NCI-H226 (cell line): ENCODE results near the gene ITSN1.

Source experiments
- DNase-seq: peaks from one replicate; pipeline ENCODE4 v3.0.0-alpha.2; 2015

The ITSN1 gene

DNA sequence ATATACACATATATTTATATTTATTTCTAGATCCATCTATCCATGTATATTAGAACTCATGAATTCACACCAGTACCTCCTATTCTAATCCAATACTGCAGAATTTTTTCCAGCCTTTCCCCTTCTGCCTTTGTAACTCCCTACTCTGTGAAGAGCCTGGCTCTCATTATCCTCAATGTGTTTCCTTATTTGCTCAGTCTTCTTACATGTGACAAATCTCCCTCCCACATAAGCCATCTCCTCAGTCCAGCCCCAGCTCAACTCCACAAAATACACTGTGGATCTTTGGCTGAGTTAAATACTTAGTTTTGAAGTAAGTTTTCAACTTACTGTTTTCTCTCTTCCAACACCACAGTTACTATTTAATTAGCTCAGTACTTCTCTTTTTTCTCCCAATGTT, 227.6 kb downstream of the ITSN1 start:
- DNase-seq = no peak

DNA sequence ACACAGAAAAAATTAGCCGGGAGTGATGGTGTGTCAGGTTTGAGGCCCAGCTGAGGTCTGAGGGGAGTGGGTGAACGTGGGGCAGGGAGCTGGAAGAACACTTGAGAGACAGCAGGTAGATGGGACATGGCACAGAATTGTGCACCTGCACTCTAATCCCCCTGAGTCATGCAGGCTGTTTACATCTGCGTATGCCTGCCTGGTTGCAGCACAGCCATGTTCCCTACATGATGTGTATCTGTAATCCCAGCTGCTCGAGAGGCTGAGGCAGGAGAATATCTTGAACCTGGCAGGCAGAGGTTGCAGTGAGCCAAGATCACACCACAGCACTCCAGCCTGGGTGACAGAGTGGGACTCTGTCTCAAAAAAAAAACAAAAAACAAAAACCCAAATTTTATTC, 228.5 kb downstream of the ITSN1 start:
- no peak for DNase-seq

DNA sequence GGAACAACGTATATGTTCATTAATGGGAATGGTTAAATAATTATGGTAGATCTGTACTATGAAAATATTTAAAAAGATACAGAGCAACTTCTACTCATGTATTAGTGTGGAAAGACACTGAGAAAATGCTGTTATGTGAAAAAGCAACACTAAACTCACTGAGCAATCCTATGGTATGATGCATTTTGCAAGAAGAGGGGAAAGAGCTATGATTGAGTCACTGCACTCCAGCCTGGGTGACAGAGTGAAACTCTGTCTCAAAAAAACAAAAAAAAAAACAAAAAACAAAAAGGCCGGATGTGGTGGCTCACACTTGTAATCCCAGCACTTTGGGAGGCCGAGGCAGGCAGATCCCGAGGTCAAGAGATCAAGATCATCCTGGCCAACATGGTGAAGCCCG, 228.9 kb downstream of the ITSN1 start:
- no peak for DNase-seq

- DNase-seq = no peak
These were observed 230.7 kb downstream of the ITSN1 start for GRCh38 chr21:33872881-33873515.

DNA sequence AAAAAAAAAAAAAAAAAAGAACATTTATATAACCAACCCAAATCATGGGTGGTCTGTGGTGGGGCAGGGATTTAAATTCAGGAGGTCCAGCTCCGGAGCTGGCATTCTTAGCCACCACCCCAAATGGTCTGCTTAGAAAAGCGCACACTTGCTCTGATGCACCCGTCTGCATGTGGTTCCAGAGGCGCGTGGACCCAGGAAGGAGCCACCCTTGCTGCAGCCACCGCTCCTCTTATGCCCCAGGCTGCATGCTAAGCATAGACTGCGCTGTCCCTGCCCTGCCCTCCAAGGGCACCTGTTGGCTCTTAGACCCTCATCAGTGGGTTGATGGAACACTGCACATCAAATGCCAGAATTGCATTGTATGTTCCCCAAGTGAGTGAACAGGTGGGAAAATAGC, 231.9 kb downstream of the ITSN1 start:
- DNase-seq = no peak

DNA sequence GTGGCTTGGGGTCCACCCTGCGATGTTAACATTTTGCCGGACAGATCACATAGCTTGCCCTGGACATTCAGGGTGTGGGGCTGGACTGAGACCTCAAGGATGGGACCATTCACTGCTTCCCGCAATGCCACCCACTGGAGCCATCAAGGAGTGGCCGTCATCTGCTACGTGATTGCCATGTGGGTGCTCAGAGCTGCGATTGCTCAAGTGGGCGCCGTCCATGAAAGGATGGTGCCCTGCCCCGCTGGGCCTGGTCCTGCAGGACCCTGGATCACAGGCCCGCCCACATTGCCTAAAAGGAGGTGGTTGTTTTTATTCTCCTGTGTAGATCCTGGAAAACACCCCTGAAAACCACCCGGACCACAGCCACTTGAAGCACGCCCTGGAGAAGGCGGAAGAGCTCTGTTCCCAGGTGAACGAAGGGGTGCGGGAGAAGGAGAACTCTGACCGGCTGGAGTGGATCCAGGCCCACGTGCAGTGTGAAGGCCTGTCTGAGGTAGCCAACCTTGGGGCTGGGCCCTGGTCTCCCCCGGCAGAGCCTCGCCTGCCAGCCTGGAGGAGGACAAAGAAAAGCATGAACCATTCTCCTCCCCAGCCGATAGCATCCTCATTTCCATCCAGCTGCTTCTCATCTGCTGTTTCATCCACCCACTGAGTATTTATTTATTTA, 232.9 kb downstream of the ITSN1 start:
- DNase-seq = no peak

DNA sequence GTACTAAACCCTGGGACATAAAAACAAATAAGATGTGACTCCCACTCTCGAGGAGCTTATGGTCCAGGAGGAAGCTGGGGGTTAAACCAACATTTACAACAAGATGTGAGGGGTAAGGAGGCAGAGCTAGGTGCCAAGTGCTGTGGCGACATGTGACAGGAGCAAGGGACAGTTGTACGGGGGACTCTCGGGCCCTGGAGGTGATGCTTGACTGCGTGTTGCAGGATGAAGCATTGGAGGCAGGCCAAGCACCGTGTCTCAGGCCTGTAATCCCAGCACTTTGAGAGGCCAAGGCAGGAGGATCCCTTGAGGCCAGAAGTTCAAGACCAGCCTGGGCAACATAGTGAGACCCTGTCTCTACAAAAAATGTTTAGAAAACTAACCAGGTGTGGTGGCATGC, 236.5 kb downstream of the ITSN1 start:
- no peak for DNase-seq

- no peak for DNase-seq
These were observed 238.3 kb downstream of the ITSN1 start for GRCh38 chr21:33880626-33881025.

DNA sequence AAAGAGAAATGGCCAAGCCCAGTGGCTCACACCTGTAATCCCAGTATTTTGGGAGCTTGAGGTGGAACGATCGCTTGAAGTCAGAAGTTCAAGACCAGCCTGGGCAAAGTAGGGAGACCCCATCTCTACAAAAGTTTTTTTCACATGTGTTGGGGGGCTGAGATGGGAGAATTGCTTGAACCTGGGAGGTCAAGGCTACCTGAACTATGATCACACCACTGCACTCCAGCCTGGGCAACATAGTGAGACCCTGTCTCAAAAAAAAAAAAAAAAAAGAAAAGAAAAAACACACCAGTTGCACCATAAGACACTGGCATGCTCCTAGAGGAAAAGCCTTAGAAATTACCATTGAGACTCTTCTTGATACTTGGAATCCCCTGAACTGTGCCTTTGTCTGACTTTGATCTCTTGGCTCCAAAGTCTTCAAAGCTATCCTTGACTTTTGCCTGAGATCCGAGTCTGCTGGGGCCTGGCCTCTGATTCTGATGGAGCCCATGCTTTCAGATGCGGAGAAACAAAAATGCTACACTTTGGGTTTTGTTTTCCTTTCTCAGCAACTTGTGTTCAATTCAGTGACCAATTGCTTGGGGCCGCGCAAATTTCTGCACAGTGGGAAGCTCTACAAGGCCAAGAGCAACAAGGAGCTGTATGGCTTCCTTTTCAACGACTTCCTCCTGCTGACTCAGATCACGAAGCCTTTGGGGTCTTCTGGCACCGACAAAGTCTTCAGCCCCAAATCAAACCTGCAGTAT, 239.6 kb downstream of the ITSN1 start:
- no peak for DNase-seq

DNA sequence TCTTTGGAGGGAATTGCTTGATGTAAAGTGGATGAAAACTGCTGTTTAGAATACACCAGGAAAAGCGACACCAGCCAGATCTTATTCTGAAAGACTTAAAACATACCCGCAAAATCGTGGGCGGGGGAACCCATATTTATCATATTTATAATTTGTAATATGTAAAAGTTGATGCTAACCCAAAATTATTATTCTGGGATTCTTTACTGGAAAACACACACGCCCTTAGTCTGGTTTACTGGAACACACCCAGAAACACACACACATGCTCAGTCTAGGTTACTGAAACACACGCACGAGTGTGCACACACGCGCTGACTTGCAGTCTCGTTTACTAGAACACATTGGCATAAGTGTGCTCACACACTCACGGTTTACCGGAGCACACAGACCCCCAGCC, 240.8 kb downstream of the ITSN1 start:
- no peak for DNase-seq

DNA sequence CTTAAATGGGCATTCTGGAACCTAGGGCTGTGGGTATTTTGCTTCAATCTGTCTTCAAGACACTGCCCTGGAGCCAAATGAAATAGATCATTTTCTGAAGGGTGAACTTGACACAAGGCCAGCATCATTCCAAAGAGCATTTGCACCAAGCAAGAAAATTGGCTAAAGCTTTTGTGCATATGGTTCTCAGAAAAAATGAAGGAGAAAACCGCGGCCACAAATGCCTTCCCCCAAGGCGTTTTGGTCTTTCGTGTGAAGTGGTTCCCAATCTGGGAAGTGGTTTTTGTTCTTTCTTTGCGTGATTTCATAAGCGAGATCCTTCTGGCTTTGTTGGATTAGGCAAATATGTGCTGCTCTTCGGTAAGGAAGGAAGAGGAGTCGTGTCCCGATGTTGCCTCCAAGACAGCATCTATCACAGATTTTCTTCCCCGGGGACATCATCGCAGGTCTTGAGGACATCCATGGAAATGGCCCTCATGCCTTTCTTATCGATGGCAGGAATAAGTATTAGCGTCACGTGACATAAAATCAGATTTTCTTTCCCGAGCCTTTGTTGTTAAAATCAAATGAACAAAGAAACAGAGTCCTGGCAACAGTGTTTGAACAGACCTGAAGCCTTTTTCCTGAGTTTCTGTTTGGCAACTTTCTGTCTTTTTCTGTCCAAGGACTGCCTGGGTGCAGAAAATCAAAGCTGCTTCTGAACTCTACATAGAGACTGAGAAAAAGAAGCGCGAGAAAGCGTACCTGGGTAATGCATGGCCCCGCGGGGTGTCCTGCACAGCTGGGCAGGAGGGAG, 242.3 kb downstream of the ITSN1 start:
- DNase-seq = peak; percentile 45

DNA sequence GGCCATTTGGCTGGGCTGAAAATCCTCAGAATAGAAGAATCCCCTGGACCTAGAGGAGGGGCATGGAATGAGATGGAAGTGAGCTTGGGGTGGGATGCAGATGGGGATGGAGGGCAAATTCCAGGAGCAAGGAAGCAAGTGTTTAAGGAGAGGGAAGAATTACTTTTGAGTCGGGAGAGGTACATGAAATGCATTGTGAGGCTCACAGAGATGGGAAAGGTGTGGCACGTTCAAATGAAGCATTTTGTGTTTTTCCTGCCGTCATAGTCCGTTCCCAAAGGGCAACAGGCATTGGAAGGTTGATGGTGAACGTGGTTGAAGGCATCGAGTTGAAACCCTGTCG, 242.8 kb downstream of the ITSN1 start:
- DNase-seq = no peak

DNA sequence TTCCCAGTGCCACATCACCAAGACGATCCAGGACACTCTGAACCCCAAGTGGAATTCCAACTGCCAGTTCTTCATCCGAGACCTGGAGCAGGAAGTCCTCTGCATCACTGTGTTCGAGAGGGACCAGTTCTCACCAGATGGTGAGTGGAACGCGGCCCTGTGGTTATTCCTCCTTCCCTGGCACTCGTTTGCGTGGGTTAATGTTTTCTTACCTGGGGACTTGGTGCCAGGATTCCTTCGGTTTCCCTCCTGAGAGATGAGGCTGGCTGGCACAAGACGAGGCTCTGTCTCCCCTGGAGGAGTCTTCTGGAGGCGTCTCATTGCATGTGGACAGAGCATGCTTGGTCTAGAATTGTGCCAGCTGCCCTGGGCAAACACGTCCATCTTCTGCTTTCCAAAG, 244.0 kb downstream of the ITSN1 start:
- DNase-seq = no peak

GRCh38 chr21:33890187-33890586, 247.9 kb downstream of the ITSN1 start:
- DNase-seq = no peak

GRCh38 chr21:33892853-33893252, 250.6 kb downstream of the ITSN1 start:
- no peak for DNase-seq

- DNase-seq = no peak
These were observed 251.6 kb downstream of the ITSN1 start for GRCh38 chr21:33893917-33894316.

DNA sequence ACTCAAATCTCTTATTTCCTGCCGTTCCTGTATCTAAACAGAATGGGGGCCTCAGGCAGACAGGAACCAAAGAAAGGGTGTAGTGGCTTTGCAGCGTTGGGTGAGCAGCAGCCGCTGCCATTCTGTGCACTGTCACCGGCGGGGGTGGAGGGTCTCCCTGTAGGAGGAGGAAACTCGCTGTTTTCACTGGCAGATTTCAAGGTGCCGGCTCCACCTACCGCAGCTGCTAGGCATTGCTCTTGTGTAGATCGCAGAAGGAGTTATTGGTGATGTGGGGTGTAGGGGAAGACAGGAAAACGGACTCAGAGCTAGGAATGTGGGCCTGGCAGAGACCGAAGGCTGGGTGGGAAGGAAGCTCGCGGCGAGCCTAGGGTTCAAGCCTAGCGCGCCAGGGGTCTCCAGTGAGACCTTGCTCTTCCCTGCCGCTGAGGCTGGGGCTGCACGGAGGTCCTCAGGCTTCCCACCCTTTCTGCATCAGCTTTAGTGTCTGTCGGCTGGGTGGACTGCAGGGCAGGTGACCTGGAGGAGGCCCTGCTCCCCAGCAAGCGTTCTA, 252.5 kb downstream of the ITSN1 start:
- peak; percentile 74 for DNase-seq

- DNase-seq = no peak
These were observed 253.1 kb downstream of the ITSN1 start for GRCh38 chr21:33895356-33895755.

DNA sequence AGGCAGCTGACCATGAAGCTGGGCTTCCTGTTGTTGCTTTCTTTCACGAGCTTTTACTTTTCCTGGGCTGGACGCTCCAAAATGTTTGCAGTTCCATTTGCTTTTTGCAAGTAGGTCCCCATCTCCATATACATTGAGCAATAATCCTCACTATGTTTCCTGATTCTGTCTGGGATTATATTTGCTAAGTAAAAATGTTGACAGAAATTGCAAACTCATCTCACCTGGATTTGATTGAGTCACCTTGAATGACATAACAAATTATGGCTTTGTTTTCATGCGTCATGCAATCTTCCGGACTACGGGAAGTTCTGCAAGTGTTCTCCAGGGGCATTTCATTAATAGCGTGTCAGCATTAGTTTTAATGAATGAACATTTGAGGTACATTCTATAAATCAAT, 254.4 kb downstream of the ITSN1 start:
- DNase-seq = no peak

- DNase-seq = no peak
These were observed 254.8 kb downstream of the ITSN1 start for GRCh38 chr21:33897098-33897497.

GRCh38 chr21:33897739-33898138, 255.4 kb downstream of the ITSN1 start:
- no peak for DNase-seq

- DNase-seq = no peak
These were observed 256.3 kb downstream of the ITSN1 start for GRCh38 chr21:33898586-33898985.

GRCh38 chr21:33899199-33899598, 256.9 kb downstream of the ITSN1 start:
- no peak for DNase-seq
